ENCODE measurements around the gene MSI2.

MSI2 gene

DNA sequence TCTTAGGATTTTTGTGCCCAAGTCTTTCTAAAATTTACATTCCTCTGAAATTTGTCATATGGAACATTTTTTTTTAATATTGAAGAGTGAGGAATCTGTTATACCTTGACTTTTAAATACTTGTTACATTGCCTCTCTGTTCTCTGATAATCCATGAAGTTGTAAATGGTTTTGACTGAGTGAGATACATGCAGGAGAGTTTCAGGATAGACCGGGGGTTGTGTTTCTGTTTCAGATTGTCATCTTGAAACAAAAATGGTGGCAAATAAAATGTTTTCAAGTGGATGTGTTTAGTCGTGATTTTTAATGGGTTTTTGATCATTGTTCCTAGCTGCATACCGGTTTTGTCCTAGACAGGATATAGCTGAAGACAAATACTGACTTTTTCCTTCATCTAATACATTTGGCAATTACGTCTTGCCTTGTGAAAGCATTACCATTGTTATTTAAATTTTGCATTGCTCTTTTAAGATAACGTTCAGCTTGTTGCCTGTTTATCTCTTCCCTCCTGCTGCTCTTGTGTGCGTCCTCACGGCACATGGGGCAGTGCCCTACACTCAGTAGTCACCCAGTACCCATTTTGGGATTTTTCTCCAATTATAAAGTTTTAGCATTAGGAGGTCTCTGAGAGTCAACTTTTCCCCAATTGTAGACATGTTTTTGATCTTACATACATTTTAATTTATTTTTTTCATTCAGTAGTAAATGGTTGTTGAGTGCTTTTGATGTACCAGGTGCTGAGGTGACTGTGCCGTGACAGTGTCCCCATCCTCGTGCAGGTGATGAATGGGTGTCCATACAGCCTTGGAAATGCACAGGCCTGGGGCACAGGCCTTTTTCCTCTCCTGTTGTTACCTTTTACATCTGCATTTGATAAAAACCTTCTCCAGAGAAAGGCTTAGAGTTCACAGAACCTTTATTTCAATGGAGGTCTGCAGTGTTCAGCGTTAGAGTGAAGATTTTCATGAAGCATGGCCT, 169.9 kb downstream of the MSI2 start:
- no peaks in the 10 kb centered on the region for H3K9me3 ChIP-seq (ENCODE audit: control insufficient read depth, insufficient read depth, low read length)
- H3K27me3 ChIP-seq (ENCODE audit: control insufficient read depth, low read length) = no peaks in the 10 kb centered on the region
- no peak overlapping the region for H3K27ac ChIP-seq (ENCODE audit: low read depth, low read length)
- peaks cover 32% of the 10 kb centered on the region for H3K4me1 ChIP-seq (ENCODE audit: control insufficient read depth, low read length)
- H3K36me3 ChIP-seq (ENCODE audit: control insufficient read depth, low read length) = peaks cover 10% of the 10 kb centered on the region
- no peaks in the 10 kb centered on the region for H3F3A ChIP-seq (ENCODE audit: control insufficient read depth, insufficient read depth)
- H3K4me2 ChIP-seq (ENCODE audit: low read length) = no peak overlapping the region
- peaks cover 3% of the 10 kb centered on the region; the same call in 1 of the 2 replicates for H4K20me1 ChIP-seq (ENCODE audit: control insufficient read depth, insufficient read depth, low read depth, low read length)
- TF ChIP-seq EZH2phosphoT487 (IDR thresholded peaks at IDR 0.05; ENCODE audit: borderline replicate concordance, low read length) = no peak
- TF ChIP-seq, protein P1, sequence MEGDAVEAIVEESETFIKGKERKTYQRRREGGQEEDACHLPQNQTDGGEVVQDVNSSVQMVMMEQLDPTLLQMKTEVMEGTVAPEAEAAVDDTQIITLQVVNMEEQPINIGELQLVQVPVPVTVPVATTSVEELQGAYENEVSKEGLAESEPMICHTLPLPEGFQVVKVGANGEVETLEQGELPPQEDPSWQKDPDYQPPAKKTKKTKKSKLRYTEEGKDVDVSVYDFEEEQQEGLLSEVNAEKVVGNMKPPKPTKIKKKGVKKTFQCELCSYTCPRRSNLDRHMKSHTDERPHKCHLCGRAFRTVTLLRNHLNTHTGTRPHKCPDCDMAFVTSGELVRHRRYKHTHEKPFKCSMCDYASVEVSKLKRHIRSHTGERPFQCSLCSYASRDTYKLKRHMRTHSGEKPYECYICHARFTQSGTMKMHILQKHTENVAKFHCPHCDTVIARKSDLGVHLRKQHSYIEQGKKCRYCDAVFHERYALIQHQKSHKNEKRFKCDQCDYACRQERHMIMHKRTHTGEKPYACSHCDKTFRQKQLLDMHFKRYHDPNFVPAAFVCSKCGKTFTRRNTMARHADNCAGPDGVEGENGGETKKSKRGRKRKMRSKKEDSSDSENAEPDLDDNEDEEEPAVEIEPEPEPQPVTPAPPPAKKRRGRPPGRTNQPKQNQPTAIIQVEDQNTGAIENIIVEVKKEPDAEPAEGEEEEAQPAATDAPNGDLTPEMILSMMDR (IDR thresholded peaks at IDR 0.05; ENCODE audit: low read depth, low read length, poor library complexity, severe bottlenecking) = no peak
- no peak overlapping the region for H3K4me3 ChIP-seq (ENCODE audit: low read length)
- H3K9me2 ChIP-seq (replicated peaks; ENCODE audit: control insufficient read depth, low read length) = no peaks in the 10 kb centered on the region
- peaks cover 69% of the 10 kb centered on the region for H3K79me2 ChIP-seq (ENCODE audit: control insufficient read depth, low read length)

- H3K4me1 ChIP-seq (ENCODE audit: control insufficient read depth, low read length) = peaks cover 7% of the 10 kb centered on the region
- no peaks in the 10 kb centered on the region for H3K27me3 ChIP-seq (ENCODE audit: control insufficient read depth, low read length)
- TF ChIP-seq, protein P1 (IDR thresholded peaks at IDR 0.05; ENCODE audit: low read depth, low read length, poor library complexity, severe bottlenecking) = no peak
- TF ChIP-seq EZH2phosphoT487 (IDR thresholded peaks at IDR 0.05; ENCODE audit: borderline replicate concordance, low read length) = no peak
- no peak overlapping the region for H3K27ac ChIP-seq (ENCODE audit: low read depth, low read length)
- H3F3A ChIP-seq (ENCODE audit: control insufficient read depth, insufficient read depth) = no peaks in the 10 kb centered on the region
- no peak overlapping the region for H3K4me2 ChIP-seq (ENCODE audit: low read length)
- no peak overlapping the region for H3K4me3 ChIP-seq (ENCODE audit: low read length)
- peaks cover 3% of the 10 kb centered on the region; the same call in 1 of the 2 replicates for H4K20me1 ChIP-seq (ENCODE audit: control insufficient read depth, insufficient read depth, low read depth, low read length)
- H3K36me3 ChIP-seq (ENCODE audit: control insufficient read depth, low read length) = no peaks in the 10 kb centered on the region; the same call in 1 of the 2 replicates
- H3K79me2 ChIP-seq (ENCODE audit: control insufficient read depth, low read length) = peaks cover 64% of the 10 kb centered on the region
- no peaks in the 10 kb centered on the region for H3K9me3 ChIP-seq (ENCODE audit: control insufficient read depth, insufficient read depth, low read length)
- H3K9me2 ChIP-seq (replicated peaks; ENCODE audit: control insufficient read depth, low read length) = no peaks in the 10 kb centered on the region
Measured at GRCh38 chr17:57429966-57430365, 173.6 kb downstream of the MSI2 start.

GRCh38 chr17:57431415-57431814, 175.1 kb downstream of the MSI2 start:
- H3K4me2 ChIP-seq (ENCODE audit: low read length) = no peak overlapping the region
- H3K9me2 ChIP-seq (replicated peaks; ENCODE audit: control insufficient read depth, low read length) = no peaks in the 10 kb centered on the region
- H3F3A ChIP-seq (ENCODE audit: control insufficient read depth, insufficient read depth) = no peaks in the 10 kb centered on the region
- peaks cover 3% of the 10 kb centered on the region; the same call in 1 of the 2 replicates for H4K20me1 ChIP-seq (ENCODE audit: control insufficient read depth, insufficient read depth, low read depth, low read length)
- H3K79me2 ChIP-seq (ENCODE audit: control insufficient read depth, low read length) = peaks cover 56% of the 10 kb centered on the region
- no peaks in the 10 kb centered on the region for H3K4me1 ChIP-seq (ENCODE audit: control insufficient read depth, low read length)
- H3K27ac ChIP-seq (ENCODE audit: low read depth, low read length) = no peak overlapping the region
- H3K9me3 ChIP-seq (ENCODE audit: control insufficient read depth, insufficient read depth, low read length) = no peaks in the 10 kb centered on the region
- no peaks in the 10 kb centered on the region for H3K27me3 ChIP-seq (ENCODE audit: control insufficient read depth, low read length)
- H3K36me3 ChIP-seq (ENCODE audit: control insufficient read depth, low read length) = no peaks in the 10 kb centered on the region; the same call in 1 of the 2 replicates
- TF ChIP-seq, protein P1 (IDR thresholded peaks at IDR 0.05; ENCODE audit: low read depth, low read length, poor library complexity, severe bottlenecking) = no peak
- TF ChIP-seq EZH2phosphoT487 (IDR thresholded peaks at IDR 0.05; ENCODE audit: borderline replicate concordance, low read length) = no peak
- no peak overlapping the region for H3K4me3 ChIP-seq (ENCODE audit: low read length)

Data from DOHH2 (cell line).